A549 (cell line): Measurements from ENCODE around the gene ATP1B1.

Experiments
- CBX8 ChIP-seq: fragments of 200-600 bp; sonication (generic); IDR thresholded peaks from 2 replicates; pipeline ENCODE4 v1.6.1; 2016
- CTCF ChIP-seq: fragments of >200 bp; sonication (Bioruptor Twin); formaldehyde crosslinking; IDR thresholded peaks from 3 replicates; pipeline ENCODE4 v1.5.1; 2016
- EHMT2 ChIP-seq: fragments of 200-600 bp; sonication (generic); IDR thresholded peaks from 2 replicates; pipeline ENCODE4 v1.6.1; 2016; ENCODE audit warnings: antibody characterized with exemption, low read depth, mild to moderate bottlenecking, moderate library complexity
- EP300 ChIP-seq, 2 experiments: fragments of >200 bp; sonication (Bioruptor Twin); formaldehyde crosslinking; IDR thresholded peaks; 2 replicates in 1 of 2; 3 replicates in 1 of 2; pipeline ENCODE4 v1.6.1; 2016 to 2017
- MAFK ChIP-seq: fragments of 450-650 bp; IDR thresholded peaks from 2 replicates; pipeline ENCODE4 v1.6.1; 2014; ENCODE audit not compliant: partially characterized antibody
- MYC ChIP-seq: IDR thresholded peaks from 2 replicates; pipeline ENCODE4 v1.6.1; 2012; ENCODE audit warnings: mild to moderate bottlenecking, inconsistent platforms, low read length, improper control_type of control experiment, borderline replicate concordance
- POLR2A ChIP-seq: IDR thresholded peaks from 2 replicates; pipeline ENCODE4 v1.6.1; 2012; ENCODE audit warnings: mild to moderate bottlenecking, low read length
- RAD21 ChIP-seq, 2 experiments: fragments of >200 bp in 1 of 2; sonication (Bioruptor Twin) in 1 of 2; formaldehyde crosslinking in 1 of 2; IDR thresholded peaks in 1 of 2; conservative IDR thresholded peaks in 1 of 2; 2 replicates in 1 of 2; 3 replicates in 1 of 2; pipeline ENCODE4 v1.6.1; 2012 to 2018; ENCODE audit warnings: inconsistent platforms in 1 of 2
- RNF2 ChIP-seq: fragments of 200-600 bp; sonication (generic); IDR thresholded peaks from 2 replicates; pipeline ENCODE4 v1.6.1; 2016; ENCODE audit warnings: low read depth, mild to moderate bottlenecking, antibody characterized with exemption, moderate library complexity, borderline replicate concordance
- SMC3 ChIP-seq: fragments of >200 bp; sonication (Bioruptor Twin); formaldehyde crosslinking; IDR thresholded peaks from 3 replicates; pipeline ENCODE4 v1.6.1; 2018; ENCODE audit warnings: inconsistent platforms
- SREBF2 ChIP-seq: fragments of 450-650 bp; IDR thresholded peaks from 2 replicates; pipeline ENCODE4 v1.6.1; 2014; ENCODE audit warnings: mild to moderate bottlenecking, moderate library complexity
- TP53 ChIP-seq: fragments of 250-450 bp; sonication (Bioruptor Pico); IDR thresholded peaks from 2 replicates; pipeline ENCODE4 v1.5.0; 2021; ENCODE audit warnings: mild to moderate bottlenecking, moderate library complexity

GRCh38 chr1:169070547-169070946 lies 35.9 kb upstream of the ATP1B1 start:
- no peak for TF ChIP-seq EP300 (IDR thresholded peaks at IDR 0.05)
- TF ChIP-seq SMC3, result no peak
- no peak for TF ChIP-seq MAFK
- TF ChIP-seq POLR2A, result no peak
- TF ChIP-seq CTCF, result no peak
- no peak for TF ChIP-seq TP53 (CRISPR knock-in tag)
- no peak for TF ChIP-seq CBX8
- TF ChIP-seq RNF2, result no peak
- no peak for TF ChIP-seq RAD21 (conservative IDR thresholded peaks at IDR 0.05 in 1 of 2, IDR thresholded peaks at IDR 0.05 in 1 of 2)
- TF ChIP-seq EHMT2, result no peak
- no peak for TF ChIP-seq MYC
- no peak for TF ChIP-seq SREBF2
